Mucosa of stomach (tissue), 1 donor: ENCODE results near the gene RRAS2.

ENCODE experiments used
- H3K27me3 ChIP-seq: one replicate; pipeline ENCODE4 v1.7.0; 2013; ENCODE audit warnings: mild to moderate bottlenecking, low read length; ENCODE audit not compliant: control insufficient read depth, insufficient read depth
- H3K36me3 ChIP-seq: one replicate; pipeline ENCODE4 v1.7.0; 2013; ENCODE audit warnings: low read length; ENCODE audit not compliant: control insufficient read depth, insufficient read depth
- H3K4me1 ChIP-seq: one replicate; pipeline ENCODE4 v1.7.0; 2013; ENCODE audit warnings: mild to moderate bottlenecking, low read length; ENCODE audit not compliant: control insufficient read depth, insufficient read depth
- H3K4me3 ChIP-seq: one replicate; pipeline ENCODE4 v1.7.0; 2013; ENCODE audit warnings: low read length
- H3K9ac ChIP-seq: one replicate; pipeline ENCODE4 v1.7.0; 2013; ENCODE audit warnings: mild to moderate bottlenecking, low read length, moderate library complexity
- H3K9me3 ChIP-seq: one replicate; pipeline ENCODE4 v1.7.0; 2013; ENCODE audit warnings: mild to moderate bottlenecking, low read length, moderate library complexity; ENCODE audit not compliant: control insufficient read depth
- donor health status: Pancreatic carcinoma.

The RRAS2 gene

GRCh38 chr11:14384338-14384737 lies 25.4 kb upstream of the RRAS2 start:
- no peaks in the 10 kb centered on the region for H3K9me3 ChIP-seq
- H3K4me3 ChIP-seq: no peak overlapping the region
- no peak overlapping the region for H3K9ac ChIP-seq
- no peaks in the 10 kb centered on the region for H3K4me1 ChIP-seq
- no peaks in the 10 kb centered on the region for H3K36me3 ChIP-seq
- peaks cover 9% of the 10 kb centered on the region for H3K27me3 ChIP-seq

GRCh38 chr11:14381968-14382367 lies 23.0 kb upstream of the RRAS2 start:
- H3K9ac ChIP-seq: no peak overlapping the region
- H3K27me3 ChIP-seq: peaks cover 9% of the 10 kb centered on the region
- H3K4me3 ChIP-seq: no peak overlapping the region
- no peaks in the 10 kb centered on the region for H3K9me3 ChIP-seq
- no peaks in the 10 kb centered on the region for H3K4me1 ChIP-seq
- no peaks in the 10 kb centered on the region for H3K36me3 ChIP-seq

- Histone ChIP-seq H3K9ac (no peak overlapping the region), H3K4me1 (no peaks in the 10 kb centered on the region), H3K36me3 (no peaks in the 10 kb centered on the region), H3K27me3 (peaks cover 9% of the 10 kb centered on the region), H3K4me3 (peak overlapping the region; percentile 17), H3K9me3 (no peaks in the 10 kb centered on the region)
These were observed 22.1 kb upstream of the RRAS2 start for GRCh38 chr11:14380947-14381561.

DNA sequence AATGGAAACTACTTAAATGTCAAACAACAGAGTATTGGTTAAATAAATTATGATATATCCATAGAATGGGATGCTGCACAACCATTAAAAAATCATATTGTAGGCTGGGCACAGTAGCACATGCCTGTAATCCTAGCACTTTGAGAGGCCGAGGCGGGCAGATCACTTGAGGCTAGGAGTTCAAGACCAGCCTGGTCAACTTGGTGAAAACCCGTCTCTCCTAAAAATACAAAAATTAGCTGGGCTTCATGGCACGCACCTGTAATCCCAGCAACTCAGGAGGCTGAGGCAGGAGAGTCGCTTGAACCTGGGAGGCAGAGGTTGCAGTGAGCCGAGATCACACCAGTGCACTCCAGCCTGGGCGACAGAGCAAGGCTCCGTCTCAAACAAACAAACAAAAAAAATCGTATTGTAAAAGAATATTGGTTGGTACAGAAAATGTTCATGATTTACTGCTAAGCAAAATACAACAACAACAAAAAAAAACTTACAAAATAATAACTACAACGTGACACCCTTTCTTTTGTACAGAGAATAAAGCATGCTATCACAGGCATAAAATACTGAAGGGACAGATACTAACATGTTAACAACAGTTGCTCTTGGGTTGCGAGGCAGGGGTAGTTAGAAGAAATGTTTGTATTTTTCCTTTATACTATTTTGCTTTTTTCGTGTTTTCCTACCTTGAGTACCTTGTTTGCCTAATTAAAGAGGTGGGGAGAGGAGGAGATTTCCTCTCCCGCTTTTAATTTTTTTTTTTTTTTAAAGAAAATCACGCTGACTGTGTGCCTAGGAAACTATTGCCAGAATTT lies 21.3 kb upstream of the RRAS2 start:
- H3K4me1 ChIP-seq: no peaks in the 10 kb centered on the region
- H3K9me3 ChIP-seq: no peaks in the 10 kb centered on the region
- H3K4me3 ChIP-seq: no peak overlapping the region
- no peak overlapping the region for H3K9ac ChIP-seq
- peaks cover 9% of the 10 kb centered on the region for H3K27me3 ChIP-seq
- no peaks in the 10 kb centered on the region for H3K36me3 ChIP-seq

- no peak overlapping the region for H3K9ac ChIP-seq
- H3K4me3 ChIP-seq: no peak overlapping the region
- no peaks in the 10 kb centered on the region for H3K36me3 ChIP-seq
These were observed 19.2 kb upstream of the RRAS2 start for GRCh38 chr11:14378171-14378570.

GRCh38 chr11:14376920-14377319 lies 17.9 kb upstream of the RRAS2 start:
- Histone ChIP-seq H3K4me1 (peaks cover 7% of the 10 kb centered on the region), H3K4me3 (no peak overlapping the region), H3K36me3 (no peaks in the 10 kb centered on the region), H3K27me3 (peaks cover 9% of the 10 kb centered on the region), H3K9me3 (no peaks in the 10 kb centered on the region), H3K9ac (no peak overlapping the region)

More at GRCh38 chr11:14378171-14378570, 19.2 kb upstream of the RRAS2 start:
- no peaks in the 10 kb centered on the region for H3K9me3 ChIP-seq
- peaks cover 7% of the 10 kb centered on the region for H3K4me1 ChIP-seq
- peaks cover 9% of the 10 kb centered on the region for H3K27me3 ChIP-seq

- H3K4me1 ChIP-seq: peaks cover 7% of the 10 kb centered on the region
- no peaks in the 10 kb centered on the region for H3K27me3 ChIP-seq
- no peak overlapping the region for H3K9ac ChIP-seq
- H3K36me3 ChIP-seq: no peaks in the 10 kb centered on the region
- H3K4me3 ChIP-seq: no peak overlapping the region
- H3K9me3 ChIP-seq: no peaks in the 10 kb centered on the region
These were observed 16.2 kb upstream of the RRAS2 start for GRCh38 chr11:14374922-14375830.

DNA sequence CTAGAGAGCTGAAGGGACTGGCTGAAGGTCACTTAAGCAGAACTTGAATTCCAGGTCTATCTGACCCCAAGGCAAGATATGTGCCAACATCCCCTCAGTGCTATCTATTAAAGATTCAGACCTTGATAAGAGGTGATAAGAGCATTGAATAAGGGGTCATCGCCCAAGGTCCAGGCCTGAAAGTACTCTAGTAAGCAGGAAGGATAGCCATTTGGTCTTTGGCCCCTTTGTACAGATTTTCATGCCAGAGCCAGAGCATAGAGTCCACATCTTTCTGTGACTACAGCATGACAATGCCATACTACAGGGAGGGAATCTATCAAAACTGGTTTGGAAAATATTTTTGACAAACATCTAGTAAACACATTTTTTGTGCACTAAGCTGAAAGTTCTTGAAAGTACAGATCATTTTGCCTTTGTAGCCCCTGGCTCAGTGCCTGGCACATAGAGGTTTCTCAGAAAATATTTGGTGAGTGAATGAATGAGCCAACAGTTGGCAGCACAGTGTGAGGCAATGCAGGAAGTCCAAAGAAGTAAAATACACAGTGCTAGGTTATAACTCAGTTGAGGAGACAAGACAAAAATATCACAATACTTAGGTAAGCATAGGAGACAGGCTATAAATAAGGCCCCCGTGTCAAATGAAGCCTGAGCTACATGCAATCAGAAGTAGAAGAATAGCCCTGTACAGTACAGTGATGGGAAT lies 15.1 kb upstream of the RRAS2 start:
- Histone ChIP-seq H3K4me1 (peaks cover 7% of the 10 kb centered on the region), H3K9me3 (no peaks in the 10 kb centered on the region), H3K36me3 (no peaks in the 10 kb centered on the region), H3K4me3 (no peak overlapping the region), H3K27me3 (no peaks in the 10 kb centered on the region), H3K9ac (no peak overlapping the region)

GRCh38 chr11:14372011-14372410 lies 13.0 kb upstream of the RRAS2 start:
- peaks cover 7% of the 10 kb centered on the region for H3K4me1 ChIP-seq
- no peaks in the 10 kb centered on the region for H3K36me3 ChIP-seq
- H3K27me3 ChIP-seq: no peaks in the 10 kb centered on the region
- no peaks in the 10 kb centered on the region for H3K9me3 ChIP-seq
- no peak overlapping the region for H3K9ac ChIP-seq
- H3K4me3 ChIP-seq: no peak overlapping the region

GRCh38 chr11:14371249-14371648 lies 12.3 kb upstream of the RRAS2 start:
- Histone ChIP-seq H3K36me3 (no peaks in the 10 kb centered on the region), H3K9ac (no peak overlapping the region), H3K9me3 (no peaks in the 10 kb centered on the region), H3K4me3 (no peak overlapping the region), H3K4me1 (peaks cover 7% of the 10 kb centered on the region), H3K27me3 (no peaks in the 10 kb centered on the region)

GRCh38 chr11:14370496-14370895 lies 11.5 kb upstream of the RRAS2 start:
- H3K9ac ChIP-seq: no peak overlapping the region
- H3K4me1 ChIP-seq: peaks cover 7% of the 10 kb centered on the region
- H3K36me3 ChIP-seq: no peaks in the 10 kb centered on the region
- H3K9me3 ChIP-seq: no peaks in the 10 kb centered on the region
- H3K4me3 ChIP-seq: no peak overlapping the region
- H3K27me3 ChIP-seq: no peaks in the 10 kb centered on the region
